Ishikawa (cell line): Measurements from ENCODE around the gene KLHDC2.
A peak's percentile ranks its signal among the peaks of the same experiment; 100 is the strongest.

ENCODE experiments used
- CEBPB ChIP-seq: IDR thresholded peaks from 2 replicates; pipeline ENCODE4 v1.6.1; 2012
- CREB1 ChIP-seq: IDR thresholded peaks from 2 replicates; pipeline ENCODE4 v1.6.1; 2012; ENCODE audit warnings: low read depth
- EGR1 ChIP-seq: IDR thresholded peaks from 2 replicates; pipeline ENCODE4 v1.6.1; 2012
- EP300 ChIP-seq: IDR thresholded peaks from 2 replicates; pipeline ENCODE4 v1.6.1; 2012; ENCODE audit warnings: borderline replicate concordance
- FOXM1 ChIP-seq: IDR thresholded peaks from 2 replicates; pipeline ENCODE4 v1.6.1; 2012; ENCODE audit warnings: low read depth, borderline replicate concordance
- NFIC ChIP-seq: IDR thresholded peaks from 2 replicates; pipeline ENCODE4 v1.6.1; 2012
- RAD21 ChIP-seq: IDR thresholded peaks from 2 replicates; pipeline ENCODE4 v1.6.1; 2012; ENCODE audit warnings: low read depth
- REST ChIP-seq: IDR thresholded peaks from 2 replicates; pipeline ENCODE4 v1.6.1; 2012; ENCODE audit warnings: low read depth, mild to moderate bottlenecking
- TAF1 ChIP-seq: IDR thresholded peaks from 2 replicates; pipeline ENCODE4 v1.6.1; 2012; ENCODE audit warnings: low read depth, mild to moderate bottlenecking
- TCF12 ChIP-seq: IDR thresholded peaks from 2 replicates; pipeline ENCODE4 v1.6.1; 2012; ENCODE audit warnings: low read depth
- TEAD4 ChIP-seq: IDR thresholded peaks from 2 replicates; pipeline ENCODE4 v1.6.1; 2012
- USF1 ChIP-seq: IDR thresholded peaks from 2 replicates; pipeline ENCODE4 v1.6.1; 2012
- YY1 ChIP-seq: IDR thresholded peaks from 2 replicates; pipeline ENCODE4 v1.6.1; 2012; ENCODE audit warnings: low read depth
- ZBTB7A ChIP-seq: IDR thresholded peaks from 2 replicates; pipeline ENCODE4 v1.6.1; 2012; ENCODE audit warnings: low read depth
- TF ChIP-seq, protein P1 (sequence below): IDR thresholded peaks from 2 replicates; pipeline ENCODE4 v1.6.1; 2012

KLHDC2 gene

DNA sequence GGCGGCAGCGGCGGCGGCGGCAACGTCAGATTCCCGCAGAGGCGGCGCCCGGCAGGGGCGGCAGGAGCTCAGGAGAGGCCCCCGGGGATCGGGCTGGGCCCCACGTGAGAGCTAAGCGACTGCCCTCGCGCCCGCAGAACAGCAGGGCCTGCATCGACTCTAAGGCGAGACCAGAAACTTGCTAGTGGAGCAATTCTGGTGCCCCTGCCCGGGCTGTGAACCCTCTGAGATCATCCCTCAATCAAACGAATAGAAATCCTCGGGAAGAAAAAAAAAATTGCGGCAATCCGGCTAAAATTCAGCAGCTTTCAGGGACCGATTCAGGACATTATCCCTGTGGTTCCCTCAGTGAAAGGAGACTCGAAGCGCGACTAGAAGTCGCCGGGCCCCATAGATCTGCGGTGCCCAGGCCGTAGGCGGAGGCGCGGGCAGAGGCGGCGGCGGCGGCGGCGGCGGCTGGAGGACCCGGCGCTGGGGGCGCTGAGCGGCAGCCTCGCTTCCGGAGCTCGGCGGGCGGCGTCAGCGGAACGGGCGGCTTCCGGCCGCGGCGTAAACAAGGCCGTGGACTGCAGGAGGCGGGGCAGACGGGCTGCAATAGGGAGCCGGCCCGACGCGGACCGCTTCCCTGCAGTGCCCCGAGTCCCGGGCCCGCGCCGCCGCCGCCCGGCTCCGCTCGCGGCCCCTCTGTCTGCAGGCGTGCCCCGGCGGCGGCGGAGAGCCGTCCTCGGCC lies at the start of gene KLHDC2:
Gene KLHDC2, plus strand, starts transcription at position 583 of the 730 bp plus-strand sequence. CDS start 316 bp downstream, outside the sequence.
- peak; percentile 61 for TF ChIP-seq USF1
- TF ChIP-seq FOXM1 = no peak
- TF ChIP-seq, protein P1, sequence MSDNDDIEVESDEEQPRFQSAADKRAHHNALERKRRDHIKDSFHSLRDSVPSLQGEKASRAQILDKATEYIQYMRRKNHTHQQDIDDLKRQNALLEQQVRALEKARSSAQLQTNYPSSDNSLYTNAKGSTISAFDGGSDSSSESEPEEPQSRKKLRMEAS = peak; percentile 55
- no peak for TF ChIP-seq REST
- TF ChIP-seq RAD21 = no peak
- 0 out of 2 replicates have a peak, but pooled peaks have one; percentile 7 for TF ChIP-seq EGR1
- no peak; the same call in 1 of the 2 replicates for TF ChIP-seq TEAD4
- TF ChIP-seq YY1 = 0 out of 2 replicates have a peak, but pooled peaks have one; percentile 15
- TF ChIP-seq TCF12 = no peak; the same call in 1 of the 2 replicates
- TF ChIP-seq TAF1 = peak; percentile 44; the same call in 1 of the 2 replicates
- no peak for TF ChIP-seq CREB1
- 0 out of 2 replicates have a peak, but pooled peaks have one; percentile 23 for TF ChIP-seq ZBTB7A
- TF ChIP-seq CEBPB = no peak

- TF ChIP-seq EP300 = no peak
- no peak for TF ChIP-seq USF1
- no peak for TF ChIP-seq YY1
- no peak for TF ChIP-seq TCF12
- TF ChIP-seq NFIC = no peak
- no peak for TF ChIP-seq TAF1
- TF ChIP-seq REST = no peak
- TF ChIP-seq ZBTB7A = no peak
- TF ChIP-seq FOXM1 = no peak
- no peak for TF ChIP-seq RAD21
- TF ChIP-seq, protein P1 = no peak
- TF ChIP-seq CEBPB = no peak
- no peak for TF ChIP-seq EGR1
- TF ChIP-seq CREB1 = no peak
- TF ChIP-seq TEAD4 = no peak
Measured at GRCh38 chr14:49720744-49721143, 47.2 kb upstream of the KLHDC2 start.

GRCh38 chr14:49727171-49727570 lies 40.8 kb upstream of the KLHDC2 start:
- TF ChIP-seq TAF1 (no peak), USF1 (no peak), CEBPB (no peak), CREB1 (no peak), FOXM1 (no peak), YY1 (no peak), EP300 (no peak), EGR1 (no peak), NFIC (no peak), REST (no peak), RAD21 (no peak)
- TF ChIP-seq, protein P1 = no peak
